ENCODE measurements around the gene PLB1.

DNA sequence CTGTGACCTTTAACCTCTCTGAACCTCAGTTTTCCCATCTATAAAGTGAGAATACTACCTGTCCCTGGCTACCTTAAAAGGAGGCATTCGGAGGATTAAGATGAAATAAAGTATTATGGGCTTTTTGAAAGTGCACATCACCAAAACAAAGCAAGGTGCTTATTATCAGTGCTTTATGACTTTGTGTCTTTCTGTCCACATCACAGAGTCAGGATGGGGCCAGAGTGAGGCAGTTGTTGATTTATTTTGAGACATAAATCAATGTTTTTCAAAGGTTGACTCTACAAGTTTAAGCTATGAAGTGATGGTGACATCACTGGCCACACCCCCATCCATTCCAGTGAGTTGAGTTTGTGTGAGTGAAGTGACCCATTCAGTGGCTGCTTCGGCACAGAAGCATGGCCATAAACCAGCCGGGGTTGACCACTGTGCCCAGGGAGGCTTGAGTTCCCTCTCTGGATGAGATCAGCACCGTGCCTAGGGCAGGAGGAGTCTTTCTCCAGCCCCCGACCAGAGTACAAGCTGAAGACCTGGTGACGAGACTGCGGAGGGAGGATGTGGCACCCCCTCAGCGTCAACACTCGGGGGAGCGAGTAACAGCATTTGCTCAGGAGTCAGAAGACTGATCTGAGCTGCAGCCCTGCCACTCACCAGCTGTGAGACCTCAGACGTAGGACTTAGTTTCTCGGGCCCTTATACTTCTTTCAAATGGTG lies 166.8 kb downstream of the PLB1 start:
- TF ChIP-seq CTCF (IDR thresholded peaks at IDR 0.05): no peak
- no peak for TF ChIP-seq EZH2 (IDR thresholded peaks at IDR 0.05; ENCODE audit: borderline replicate concordance, insufficient read depth, low read depth, low read length, poor library complexity, severe bottlenecking)
